ENCODE measurements around the gene CGA.

GRCh38 chr6:87093651-87094050, 1.3 kb downstream of the CGA start:
- TF ChIP-seq CTCF (IDR thresholded peaks at IDR 0.05) (no peak), POLR2A (IDR thresholded peaks at IDR 0.05) (no peak)
